Heart left ventricle (tissue), 13 donors: Measurements from ENCODE around the gene WSCD1.

Experiments
- POLR2A ChIP-seq, 2 donors: fragments of 450-650 bp; IDR thresholded peaks; one replicate each; pipeline ENCODE4 v1.6.1; 2017; ENCODE audit warnings: antibody characterized with exemption in 2 of 2, mild to moderate bottlenecking in 2 of 2, moderate library complexity in 2 of 2
- TF ChIP-seq, protein P1 (sequence below), 12 donors: fragments of 200-600 bp; sonication (generic) in 4 of 12; IDR thresholded peaks; one replicate each; pipeline versions ENCODE4 v1.5.0 to v1.8.0; 2018 to 2022; ENCODE audit warnings: antibody characterized with exemption in 12 of 12, mild to moderate bottlenecking in 5 of 12
- donor health status: ischemic (EF 13 %, LVEDD 7.1; RV severe dilation, severe dysfunction).
- donor health status: DM: no; HTN: yes; CAD: no.
- donor health status: DM: no; HTN: no; CAD: no.
- donor health status: ischemic (EF 25% LVEDD 6.9; RV normal size, moderate dysfunction).
- donor health status: ischemic (EF 25% LVEDD 5.7; RV mildly dilated, moderate dysfunction).
- donor health status: ischemic (EF 35%, LVEDD 5.7; RV mildly dilated, moderate dysfunction).
- donor health status: nonischemic (EF 11% LVEDD 7.7; RV severe dilation, severe dysfunction).
- donor health status: DM: yes; HTN: yes; CAD: no.
- donor health status: PGD.
- donor health status: ischemic (EF 29% LVEDD 5.4; RV normal size, mild dysfunction).
- donor health status: nonischemic (EF 23%, LVEDD 6.1; RV moderate dilation, normal function).

- TF ChIP-seq, protein P1, sequence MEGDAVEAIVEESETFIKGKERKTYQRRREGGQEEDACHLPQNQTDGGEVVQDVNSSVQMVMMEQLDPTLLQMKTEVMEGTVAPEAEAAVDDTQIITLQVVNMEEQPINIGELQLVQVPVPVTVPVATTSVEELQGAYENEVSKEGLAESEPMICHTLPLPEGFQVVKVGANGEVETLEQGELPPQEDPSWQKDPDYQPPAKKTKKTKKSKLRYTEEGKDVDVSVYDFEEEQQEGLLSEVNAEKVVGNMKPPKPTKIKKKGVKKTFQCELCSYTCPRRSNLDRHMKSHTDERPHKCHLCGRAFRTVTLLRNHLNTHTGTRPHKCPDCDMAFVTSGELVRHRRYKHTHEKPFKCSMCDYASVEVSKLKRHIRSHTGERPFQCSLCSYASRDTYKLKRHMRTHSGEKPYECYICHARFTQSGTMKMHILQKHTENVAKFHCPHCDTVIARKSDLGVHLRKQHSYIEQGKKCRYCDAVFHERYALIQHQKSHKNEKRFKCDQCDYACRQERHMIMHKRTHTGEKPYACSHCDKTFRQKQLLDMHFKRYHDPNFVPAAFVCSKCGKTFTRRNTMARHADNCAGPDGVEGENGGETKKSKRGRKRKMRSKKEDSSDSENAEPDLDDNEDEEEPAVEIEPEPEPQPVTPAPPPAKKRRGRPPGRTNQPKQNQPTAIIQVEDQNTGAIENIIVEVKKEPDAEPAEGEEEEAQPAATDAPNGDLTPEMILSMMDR (IDR thresholded peaks at IDR 0.05), result no peak
- TF ChIP-seq POLR2A (IDR thresholded peaks at IDR 0.05), result no peak
Observed at GRCh38 chr17:6100891-6101500, 30.8 kb downstream of the WSCD1 start.
